Mucosa of stomach (tissue), 1 donor: Measurements from ENCODE around the gene IL1A.

ENCODE experiments used
- H3K27me3 ChIP-seq: one replicate; pipeline ENCODE4 v1.7.0; 2013; ENCODE audit warnings: mild to moderate bottlenecking, low read length; ENCODE audit not compliant: control insufficient read depth, insufficient read depth
- H3K36me3 ChIP-seq: one replicate; pipeline ENCODE4 v1.7.0; 2013; ENCODE audit warnings: low read length; ENCODE audit not compliant: control insufficient read depth, insufficient read depth
- H3K4me1 ChIP-seq: one replicate; pipeline ENCODE4 v1.7.0; 2013; ENCODE audit warnings: mild to moderate bottlenecking, low read length; ENCODE audit not compliant: control insufficient read depth, insufficient read depth
- H3K4me3 ChIP-seq: one replicate; pipeline ENCODE4 v1.7.0; 2013; ENCODE audit warnings: low read length
- H3K9ac ChIP-seq: one replicate; pipeline ENCODE4 v1.7.0; 2013; ENCODE audit warnings: mild to moderate bottlenecking, low read length, moderate library complexity
- H3K9me3 ChIP-seq: one replicate; pipeline ENCODE4 v1.7.0; 2013; ENCODE audit warnings: mild to moderate bottlenecking, low read length, moderate library complexity; ENCODE audit not compliant: control insufficient read depth
- donor health status: Pancreatic carcinoma.

Gene IL1A

GRCh38 chr2:112726487-112727190 is 57.7 kb downstream of the IL1A start:
- peak overlapping the region; percentile 30 for H3K9ac ChIP-seq
- H3K36me3 ChIP-seq = no peaks in the 10 kb centered on the region
- no peaks in the 10 kb centered on the region for H3K9me3 ChIP-seq
- H3K27me3 ChIP-seq = no peaks in the 10 kb centered on the region
- H3K4me3 ChIP-seq = no peak overlapping the region
- peaks cover 10% of the 10 kb centered on the region for H3K4me1 ChIP-seq

DNA sequence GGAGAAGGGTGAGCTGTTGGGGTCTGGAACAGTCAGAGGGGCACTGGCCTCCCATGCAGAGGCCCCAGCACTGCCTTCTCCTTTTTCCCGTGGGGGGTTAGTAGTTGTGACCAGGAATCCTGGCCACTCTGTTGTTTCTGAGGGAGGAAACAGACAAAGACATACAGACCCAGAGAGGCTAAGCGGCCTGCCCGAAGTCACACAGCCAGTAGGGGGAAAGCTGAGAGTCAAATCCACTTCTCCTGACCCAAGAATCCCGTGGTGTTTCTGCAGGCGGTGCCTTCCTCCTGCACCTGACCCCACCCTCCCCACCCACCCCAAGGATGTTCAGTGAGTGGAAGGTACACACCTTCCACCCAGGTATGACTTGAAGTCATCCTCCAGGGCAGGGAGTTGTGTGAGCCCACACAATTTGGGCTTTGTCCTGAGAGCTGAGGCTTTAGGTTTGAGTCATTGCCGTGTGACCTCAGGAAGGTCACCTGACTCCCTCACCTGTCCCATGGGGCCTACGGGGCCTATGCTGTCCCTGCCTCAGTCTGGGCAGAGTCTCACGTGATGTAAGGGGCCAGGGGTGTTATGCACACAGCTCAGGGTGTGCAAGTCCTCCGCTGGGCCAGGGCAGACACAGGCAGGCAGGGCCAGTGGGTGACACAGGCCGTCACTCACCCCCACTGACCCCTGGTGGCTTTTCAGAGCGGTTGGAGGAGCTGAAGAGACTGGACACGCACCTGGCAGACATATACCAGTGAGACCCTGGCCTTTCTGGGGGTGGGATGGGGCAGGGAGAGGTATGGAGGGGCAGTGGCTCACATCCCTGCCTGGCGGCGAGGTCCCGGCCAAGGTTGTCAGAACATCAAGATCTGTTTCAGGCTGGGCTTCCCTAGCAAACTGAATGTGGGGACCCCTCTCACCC is 58.5 kb downstream of the IL1A start:
- Histone ChIP-seq H3K9me3 (no peaks in the 10 kb centered on the region), H3K4me1 (peaks cover 10% of the 10 kb centered on the region), H3K27me3 (no peaks in the 10 kb centered on the region), H3K36me3 (no peaks in the 10 kb centered on the region), H3K9ac (peak overlapping the region; percentile 30), H3K4me3 (no peak overlapping the region)

- no peak overlapping the region for H3K9ac ChIP-seq
- no peak overlapping the region for H3K4me3 ChIP-seq
- H3K9me3 ChIP-seq = no peaks in the 10 kb centered on the region
- H3K27me3 ChIP-seq = no peaks in the 10 kb centered on the region
- peaks cover 10% of the 10 kb centered on the region for H3K4me1 ChIP-seq
- no peaks in the 10 kb centered on the region for H3K36me3 ChIP-seq
Observed at GRCh38 chr2:112724591-112725525, 59.4 kb downstream of the IL1A start.

- Histone ChIP-seq H3K9ac (no peak overlapping the region), H3K9me3 (no peaks in the 10 kb centered on the region), H3K36me3 (no peaks in the 10 kb centered on the region), H3K4me1 (peaks cover 10% of the 10 kb centered on the region), H3K4me3 (no peak overlapping the region), H3K27me3 (no peaks in the 10 kb centered on the region)
Observed at GRCh38 chr2:112723995-112724394, 60.3 kb downstream of the IL1A start.
